NCI-H2171 treated with DMSO at 0.1 percent for 48 hours (cell line): ENCODE measurements around the gene EPO.
"Not testable (repeated sequence)": the region's sequence is repeated elsewhere in the genome, so short reads cannot be mapped to it uniquely, and the experiment has no call there.

Source experiments
- DNase-seq: peaks from one replicate; lab custom pipeline; 2025; lab: John Stamatoyannopoulos, UW

Gene EPO

GRCh38 chr7:100682991-100683658 is 37.1 kb upstream of the EPO start:
- DNase-seq = no peak

- no peak for DNase-seq
These were observed 36.4 kb upstream of the EPO start for GRCh38 chr7:100683659-100684533.

GRCh38 chr7:100684534-100685042 is 35.7 kb upstream of the EPO start:
- no peak for DNase-seq

- no peak for DNase-seq
These were observed 35.1 kb upstream of the EPO start for GRCh38 chr7:100685049-100685605.

DNA sequence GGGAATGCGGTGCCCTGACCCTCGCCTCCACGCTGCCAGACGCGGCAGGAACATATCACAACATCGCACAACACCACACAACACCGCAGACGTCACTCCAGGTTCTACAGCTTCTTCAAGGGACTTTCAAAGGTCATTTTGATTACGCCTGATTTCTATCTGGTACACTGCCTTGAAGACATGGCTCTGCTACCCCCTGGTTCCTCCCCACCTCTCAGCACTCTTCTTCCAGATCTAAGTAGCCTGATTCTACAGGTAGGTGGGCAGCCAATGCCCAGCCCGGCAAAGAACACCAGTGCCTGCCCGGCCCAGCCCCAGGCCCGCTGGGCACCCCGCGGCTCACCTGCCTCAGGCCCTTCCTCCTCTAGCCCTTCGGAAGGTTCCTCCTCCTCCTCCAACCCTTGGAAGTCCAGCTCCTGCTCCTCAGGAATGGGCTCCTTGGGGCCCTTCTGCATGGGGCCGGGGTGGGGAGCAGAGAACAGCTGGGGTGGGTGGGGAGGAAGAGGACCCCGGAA is 34.6 kb upstream of the EPO start:
- DNase-seq = no peak

DNA sequence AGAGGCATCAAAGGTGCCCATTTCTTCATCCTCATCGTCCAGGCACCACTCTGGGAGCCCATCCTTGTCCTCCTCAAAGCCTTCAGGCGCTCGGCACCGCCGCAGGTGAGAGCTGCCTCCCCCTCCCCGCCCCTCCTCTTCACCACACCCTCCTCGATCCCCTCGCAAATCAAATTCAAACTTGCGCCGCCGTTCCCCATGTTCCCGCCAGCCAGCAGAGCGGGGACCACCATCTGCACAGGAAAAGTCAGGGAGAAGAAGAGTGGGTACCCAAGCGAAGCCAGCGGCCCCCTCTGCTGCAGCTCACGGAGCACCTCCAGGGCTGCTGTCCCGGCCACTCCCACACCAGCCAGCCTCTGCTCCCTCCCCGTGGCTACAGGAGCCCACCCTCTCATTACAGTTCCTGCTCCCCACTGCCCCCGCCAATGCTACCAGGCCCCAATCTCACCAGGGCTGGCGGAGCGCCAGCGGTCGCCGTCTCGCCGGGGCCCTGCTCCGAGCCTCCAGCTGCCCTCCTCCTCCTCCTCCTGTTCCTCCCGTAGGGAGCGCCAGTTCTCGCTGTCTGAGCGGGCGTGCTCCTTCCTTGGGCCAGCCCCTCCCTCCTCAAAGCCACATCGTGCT is 34.0 kb upstream of the EPO start:
- no peak for DNase-seq

GRCh38 chr7:100686822-100687211 is 33.5 kb upstream of the EPO start:
- no peak for DNase-seq

DNA sequence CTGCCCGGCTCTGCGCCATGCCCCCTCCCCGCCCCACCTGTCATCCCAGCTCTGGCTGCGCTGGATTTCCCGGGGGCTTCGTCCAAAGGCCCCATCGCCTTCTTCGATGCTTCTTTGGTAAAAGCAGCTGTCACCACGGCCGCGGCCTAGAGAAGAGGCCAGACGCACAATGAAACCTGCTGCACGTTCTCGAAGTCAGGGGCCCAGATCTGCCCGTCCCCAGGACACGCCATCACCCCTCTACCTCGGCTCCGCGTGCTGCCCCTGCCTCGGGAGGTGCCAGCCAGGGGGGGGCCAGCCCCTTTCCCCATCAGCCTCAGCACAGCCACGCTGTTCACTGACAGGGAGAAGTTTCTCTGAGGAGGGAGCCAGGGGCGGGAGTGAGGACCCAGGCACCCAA is 33.0 kb upstream of the EPO start:
- no peak for DNase-seq

- no peak for DNase-seq
These were observed 32.4 kb upstream of the EPO start for GRCh38 chr7:100687751-100688300.

DNA sequence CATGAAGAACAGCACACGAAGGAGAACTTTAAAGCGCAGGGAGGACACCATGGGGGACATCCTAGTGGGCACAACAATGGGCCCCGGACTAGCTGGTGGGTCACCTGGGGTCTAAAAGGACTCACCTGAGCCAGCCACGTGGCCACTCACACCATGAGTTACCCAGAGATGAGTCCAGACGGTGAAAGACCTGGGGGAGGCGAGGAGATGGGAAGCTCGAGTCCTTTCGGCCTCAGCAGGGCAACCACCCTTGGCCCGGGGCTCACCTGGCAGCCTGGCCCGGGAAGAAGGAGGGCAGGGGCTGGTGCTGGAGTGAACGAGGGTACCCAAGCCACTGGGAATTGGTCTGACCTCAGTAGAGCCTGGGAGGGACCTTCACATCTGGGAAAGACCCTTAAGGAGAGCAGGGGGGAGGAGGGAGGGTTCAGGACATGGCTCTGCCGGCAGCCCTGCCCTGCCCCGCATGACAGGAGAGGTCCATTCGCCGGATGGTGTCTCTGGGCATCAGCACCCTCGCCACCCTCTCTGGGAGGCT is 31.9 kb upstream of the EPO start:
- no peak for DNase-seq

DNA sequence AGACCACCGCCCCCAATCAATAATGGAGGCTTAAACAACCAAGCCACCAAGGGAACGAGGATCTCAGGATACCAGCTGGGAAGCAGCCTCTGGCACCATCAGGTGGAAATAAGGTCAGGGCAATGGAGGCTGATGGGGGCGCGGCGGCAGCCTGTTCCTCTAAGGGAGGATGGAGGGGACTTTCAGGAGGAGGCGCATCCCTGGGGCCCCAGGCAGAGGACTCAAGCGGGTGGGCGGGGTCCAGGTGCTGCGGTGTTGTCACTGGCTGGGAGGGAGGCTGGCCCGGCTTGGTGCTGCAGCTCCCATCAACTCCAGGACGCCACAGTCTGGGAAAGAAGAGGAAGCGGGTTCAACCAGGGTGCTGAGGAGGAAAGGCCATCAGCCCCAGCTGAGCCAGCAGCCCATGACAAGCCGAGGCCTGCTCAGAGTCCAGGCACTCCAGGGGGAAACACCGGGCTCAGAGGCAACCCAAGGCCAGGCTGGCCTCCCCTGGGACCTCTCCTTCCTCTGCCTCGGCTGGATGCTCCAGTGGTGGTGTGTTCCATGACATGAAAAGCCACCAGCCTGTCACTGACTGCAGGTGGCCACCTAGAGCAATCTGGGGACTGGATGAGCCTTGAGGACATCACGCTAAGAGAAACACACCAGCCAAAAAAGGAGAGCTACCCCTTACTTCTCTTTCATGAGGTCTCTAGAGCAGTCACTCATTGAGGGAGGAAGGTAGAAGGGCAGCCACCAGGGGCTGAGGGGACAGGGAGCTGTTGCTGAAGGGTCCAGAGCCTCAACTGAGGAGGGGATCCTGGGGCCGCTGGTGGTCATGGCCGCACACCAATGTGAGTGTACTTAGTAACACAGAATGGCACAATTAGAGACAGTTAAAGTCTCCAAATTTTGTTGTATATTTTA is 30.8 kb upstream of the EPO start:
- no peak for DNase-seq

GRCh38 chr7:100691676-100692577 is 28.3 kb upstream of the EPO start:
- DNase-seq = peak; percentile 44

DNA sequence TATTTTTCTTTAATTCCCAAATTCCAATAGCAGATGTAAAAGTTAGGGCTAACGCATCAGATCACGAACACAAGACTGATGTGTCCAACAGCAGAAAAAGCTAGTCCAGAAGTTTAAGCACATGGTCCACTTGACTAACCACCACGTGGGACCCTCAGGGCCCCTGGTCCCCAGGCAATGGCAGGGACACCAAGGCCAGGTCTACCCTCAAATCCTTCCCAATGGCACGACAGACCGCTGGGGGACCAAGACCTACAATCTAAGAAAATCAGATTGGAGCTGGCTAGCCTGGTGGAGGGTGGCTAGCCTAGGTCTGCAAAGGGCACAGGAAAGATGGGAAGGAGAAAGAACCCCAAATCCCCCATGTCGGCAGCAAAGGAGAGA is 27.7 kb upstream of the EPO start:
- no peak for DNase-seq

- DNase-seq = no peak
These were observed 26.8 kb upstream of the EPO start for GRCh38 chr7:100693312-100694097.

DNA sequence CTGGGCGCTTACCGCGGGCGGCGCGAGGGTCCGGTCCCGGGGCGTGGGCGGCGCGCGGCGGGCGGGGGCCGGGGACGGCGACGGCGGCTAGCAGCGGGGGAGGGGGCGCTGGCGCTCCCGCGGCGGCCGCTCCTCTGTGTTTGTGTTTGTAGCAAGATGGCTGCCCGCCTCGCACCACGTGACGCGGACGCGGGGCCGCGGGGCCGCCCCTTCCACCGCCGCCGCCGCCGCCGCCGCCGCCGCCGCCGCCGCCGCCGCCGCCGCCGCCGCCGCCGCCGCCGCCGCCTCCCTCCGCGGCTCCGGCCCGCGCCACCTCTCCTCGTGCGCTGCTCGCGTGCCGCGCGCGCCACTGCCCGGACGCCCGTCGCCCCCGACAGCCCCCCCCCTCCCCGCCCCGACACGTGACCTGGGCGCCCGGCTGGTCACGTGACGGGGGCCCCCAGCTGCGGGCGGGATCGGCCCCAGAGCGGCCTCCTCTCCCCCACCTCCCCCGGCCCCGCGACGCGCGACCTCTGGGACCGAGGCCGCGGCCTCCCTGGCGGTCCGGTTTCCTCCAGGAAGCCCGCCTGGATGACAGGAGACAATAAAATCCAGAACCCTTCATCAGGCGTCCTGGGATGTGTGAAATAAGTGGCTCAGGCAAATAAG is 26.0 kb upstream of the EPO start, which contains the start of gene GIGYF1:
GIGYF1 (minus strand) TSS at position 153 of the 648 bp plus-strand sequence. CDS start 6,012 bp downstream, outside the sequence.
- DNase-seq = peak; percentile 57

GRCh38 chr7:100696123-100696521 is 24.1 kb upstream of the EPO start:
- DNase-seq = no peak

DNA sequence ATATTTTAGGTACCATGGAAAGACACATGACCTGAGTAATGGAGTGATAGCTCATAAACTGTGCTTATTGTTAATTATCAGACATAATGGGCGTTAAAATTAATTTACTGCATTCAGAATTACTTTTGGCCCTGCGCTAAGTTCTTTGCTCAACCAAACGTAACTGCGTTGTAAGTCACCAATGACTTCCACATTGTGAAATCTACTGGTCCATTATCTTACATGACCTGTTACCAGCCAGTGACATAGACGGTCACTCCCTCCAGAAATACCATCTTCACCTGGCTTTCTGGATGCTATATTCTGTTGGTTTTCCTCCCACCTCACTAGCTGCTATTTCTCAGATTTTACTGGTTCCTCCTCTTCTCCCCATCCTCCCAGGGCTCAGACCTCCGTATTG is 21.2 kb upstream of the EPO start:
- DNase-seq = no peak

DNA sequence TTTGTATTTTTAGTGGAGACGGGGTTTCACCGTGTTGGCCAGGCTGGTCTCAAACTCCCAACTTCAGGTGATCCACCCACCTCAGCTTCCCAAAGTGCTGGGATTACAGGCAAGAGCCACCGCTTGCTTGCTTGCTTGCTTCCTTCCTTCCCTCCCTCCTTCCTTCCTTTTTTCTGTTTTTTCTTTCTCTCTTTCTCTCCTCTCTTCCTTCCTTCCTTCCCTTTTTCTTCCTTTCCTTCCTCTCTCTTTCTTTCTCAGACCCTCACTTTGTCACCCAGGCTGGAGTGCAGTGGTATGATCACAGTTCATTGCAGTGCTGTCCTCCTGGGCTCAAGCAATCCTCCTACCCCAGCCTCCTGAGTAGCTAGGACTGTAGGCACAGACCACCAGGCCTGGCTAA is 19.2 kb upstream of the EPO start:
- not testable (repeated sequence) for DNase-seq
